ENCODE measurements around the gene PEMT.

PEMT gene

DNA sequence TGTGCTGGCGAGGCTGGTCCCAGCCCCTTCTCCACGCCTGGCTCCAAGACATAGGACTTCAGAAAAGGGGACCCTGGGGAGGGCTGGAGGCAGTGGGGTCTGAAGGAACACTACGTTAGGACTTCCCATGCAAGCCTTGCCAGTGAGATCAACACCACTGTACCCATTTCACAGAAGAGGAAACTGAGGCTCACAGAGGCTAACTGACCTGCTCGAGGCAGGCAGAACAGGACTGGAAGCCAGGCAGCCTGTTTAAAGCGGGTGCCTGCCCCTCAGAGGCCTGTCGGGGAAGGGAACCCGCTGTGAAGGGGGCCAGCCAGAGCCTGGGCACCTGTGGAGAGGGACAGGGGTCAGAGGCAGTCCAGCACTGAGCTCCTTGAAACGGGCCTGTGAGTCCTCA is 32.3 kb downstream of the PEMT start:
- DNase-seq (ENCODE audit: low spot score): no peak
- TF ChIP-seq, protein P1, sequence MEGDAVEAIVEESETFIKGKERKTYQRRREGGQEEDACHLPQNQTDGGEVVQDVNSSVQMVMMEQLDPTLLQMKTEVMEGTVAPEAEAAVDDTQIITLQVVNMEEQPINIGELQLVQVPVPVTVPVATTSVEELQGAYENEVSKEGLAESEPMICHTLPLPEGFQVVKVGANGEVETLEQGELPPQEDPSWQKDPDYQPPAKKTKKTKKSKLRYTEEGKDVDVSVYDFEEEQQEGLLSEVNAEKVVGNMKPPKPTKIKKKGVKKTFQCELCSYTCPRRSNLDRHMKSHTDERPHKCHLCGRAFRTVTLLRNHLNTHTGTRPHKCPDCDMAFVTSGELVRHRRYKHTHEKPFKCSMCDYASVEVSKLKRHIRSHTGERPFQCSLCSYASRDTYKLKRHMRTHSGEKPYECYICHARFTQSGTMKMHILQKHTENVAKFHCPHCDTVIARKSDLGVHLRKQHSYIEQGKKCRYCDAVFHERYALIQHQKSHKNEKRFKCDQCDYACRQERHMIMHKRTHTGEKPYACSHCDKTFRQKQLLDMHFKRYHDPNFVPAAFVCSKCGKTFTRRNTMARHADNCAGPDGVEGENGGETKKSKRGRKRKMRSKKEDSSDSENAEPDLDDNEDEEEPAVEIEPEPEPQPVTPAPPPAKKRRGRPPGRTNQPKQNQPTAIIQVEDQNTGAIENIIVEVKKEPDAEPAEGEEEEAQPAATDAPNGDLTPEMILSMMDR (IDR thresholded peaks at IDR 0.05): no peak
- no peak overlapping the region for H3K27ac ChIP-seq
- no peak overlapping the region for H3K4me3 ChIP-seq

DNA sequence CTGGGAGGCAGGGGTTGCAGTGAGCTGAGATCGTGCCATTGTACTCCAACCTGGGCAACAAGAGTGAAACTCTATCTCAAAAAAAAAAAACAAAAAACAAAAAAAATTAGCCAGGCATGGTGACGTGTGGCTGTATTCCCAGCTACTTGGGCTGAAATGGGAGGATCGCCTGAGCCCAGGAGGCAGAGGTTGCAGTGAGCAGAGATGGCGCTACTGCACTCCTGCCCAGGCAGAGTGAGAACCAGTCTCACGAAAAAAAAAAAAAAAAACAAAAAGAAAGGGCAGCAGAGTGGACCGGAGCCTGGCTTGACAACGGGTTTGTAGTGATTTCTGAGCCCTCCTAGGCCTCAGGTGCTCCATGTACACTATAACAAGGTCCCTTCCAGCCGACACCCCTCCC is 33.1 kb downstream of the PEMT start:
- TF ChIP-seq, protein P1 (IDR thresholded peaks at IDR 0.05): no peak
- no peak for DNase-seq (ENCODE audit: low spot score)
- Histone ChIP-seq H3K4me3 (no peak overlapping the region), H3K27ac (no peak overlapping the region)

DNA sequence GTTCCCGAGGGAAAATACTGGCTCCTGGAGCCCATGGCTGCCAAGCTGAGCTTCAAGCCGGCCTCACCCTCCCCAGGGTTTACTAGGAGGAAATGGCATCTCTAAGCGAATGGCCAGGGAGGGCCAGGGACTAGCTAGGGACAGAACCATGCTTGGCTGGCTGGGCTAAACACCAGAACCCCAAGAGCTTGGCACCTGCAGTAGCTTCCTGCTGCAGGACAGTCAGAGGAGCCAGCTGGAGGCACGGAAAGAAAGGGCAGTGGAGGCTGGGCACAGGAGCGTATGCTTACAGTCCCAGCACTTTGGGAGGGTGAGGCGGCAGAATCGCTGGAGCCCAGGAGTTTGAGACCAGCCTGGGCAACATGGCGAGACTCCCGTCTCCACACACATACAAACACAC is 33.7 kb downstream of the PEMT start:
- TF ChIP-seq, protein P1 (IDR thresholded peaks at IDR 0.05): no peak
- no peak overlapping the region for H3K4me3 ChIP-seq
- no peak for DNase-seq (ENCODE audit: low spot score)
- H3K27ac ChIP-seq: no peak overlapping the region

DNA sequence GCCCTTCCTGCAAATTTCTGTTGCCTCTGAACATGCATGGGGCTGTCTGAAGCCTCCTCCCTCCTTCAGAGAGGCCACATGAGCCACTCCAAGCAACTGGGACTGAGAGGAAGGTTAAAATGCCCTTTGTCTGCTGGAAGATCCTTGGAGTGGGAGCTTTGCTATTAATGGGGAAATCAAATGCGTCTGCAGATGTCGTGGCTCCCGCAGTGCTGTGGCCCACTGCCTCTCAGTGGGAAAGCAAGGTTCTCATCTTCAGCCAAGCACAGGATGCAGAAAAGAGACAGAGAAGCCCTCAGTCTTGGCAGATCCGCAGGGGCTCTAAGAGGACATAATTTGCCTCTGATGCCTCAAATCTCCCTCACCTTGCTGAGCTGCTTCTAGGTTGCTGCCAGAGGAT is 34.8 kb downstream of the PEMT start:
- TF ChIP-seq, protein P1 (IDR thresholded peaks at IDR 0.05): no peak
- H3K27ac ChIP-seq: no peak overlapping the region
- no peak for DNase-seq (ENCODE audit: low spot score)
- no peak overlapping the region for H3K4me3 ChIP-seq

DNA sequence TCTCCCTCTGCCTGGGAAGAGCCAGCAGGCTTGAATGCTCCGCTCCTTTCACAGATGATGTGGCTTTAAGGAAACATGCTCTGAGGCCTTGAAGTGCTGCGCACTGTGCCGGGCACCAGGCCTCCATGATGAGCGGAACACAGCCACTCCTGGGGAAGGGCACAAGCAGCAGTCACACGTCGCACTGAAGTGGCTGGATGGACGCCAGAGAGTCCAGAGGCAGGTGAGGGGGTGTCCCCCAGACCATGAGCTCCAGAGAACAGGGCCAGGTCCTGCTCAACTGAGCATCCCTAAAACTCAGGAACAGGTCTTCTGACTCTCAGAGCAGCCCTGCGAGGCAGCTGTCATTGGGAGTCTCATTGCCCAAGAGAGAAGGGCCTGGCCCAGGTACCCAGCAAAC is 35.6 kb downstream of the PEMT start:
- Histone ChIP-seq H3K27ac (no peak overlapping the region), H3K4me3 (no peak overlapping the region)
- no peak for DNase-seq (ENCODE audit: low spot score)
- TF ChIP-seq, protein P1 (IDR thresholded peaks at IDR 0.05): no peak

DNA sequence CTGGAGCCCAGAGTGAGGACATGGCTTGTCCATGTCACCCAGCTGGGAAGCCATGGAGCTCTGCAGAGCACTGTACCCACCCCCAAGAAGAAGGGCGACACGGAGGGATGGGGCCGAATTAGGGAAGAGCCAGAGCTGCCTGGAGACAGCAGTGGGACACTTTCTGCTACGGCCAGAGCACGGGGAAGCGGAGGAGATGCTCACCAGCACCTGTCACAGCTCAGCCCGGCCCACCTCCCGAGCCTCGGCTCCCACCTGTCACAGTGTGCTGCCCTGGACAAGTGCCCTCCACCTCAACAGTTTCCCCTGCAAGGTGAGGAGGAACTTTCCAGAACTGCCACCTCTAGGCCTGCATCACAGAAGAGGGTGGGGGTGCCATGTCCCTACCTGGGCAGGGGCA is 36.4 kb downstream of the PEMT start:
- no peak overlapping the region for H3K4me3 ChIP-seq
- no peak for DNase-seq (ENCODE audit: low spot score)
- no peak overlapping the region for H3K27ac ChIP-seq
- TF ChIP-seq, protein P1 (IDR thresholded peaks at IDR 0.05): no peak

DNA sequence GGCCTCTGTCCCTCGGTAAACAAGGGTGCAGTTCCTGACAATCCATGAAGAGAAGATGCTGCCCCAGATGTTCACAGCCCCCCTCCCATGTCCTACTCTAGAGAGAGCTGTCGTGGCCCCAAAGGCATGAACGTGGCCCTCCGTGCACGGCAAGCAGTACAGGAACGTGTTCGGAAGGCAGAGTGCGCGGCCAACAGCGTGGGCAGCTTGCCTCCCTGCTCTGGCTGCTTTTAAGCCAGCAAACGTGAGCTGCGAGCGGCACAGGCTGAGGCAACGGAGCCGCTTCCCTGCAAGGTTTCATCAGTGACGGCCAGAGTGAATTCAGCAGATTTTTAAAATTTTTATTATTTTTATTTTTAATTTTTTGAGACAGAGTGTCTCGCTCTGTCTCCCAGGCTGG is 37.2 kb downstream of the PEMT start:
- no peak for DNase-seq (ENCODE audit: low spot score)
- H3K4me3 ChIP-seq: no peak overlapping the region
- no peak overlapping the region for H3K27ac ChIP-seq
- TF ChIP-seq, protein P1 (IDR thresholded peaks at IDR 0.05): no peak
